GM19351 (cell line): ENCODE results near the gene SERAC1.

Experiments
- ATAC-seq: cut with Tn5 transposase; IDR thresholded peaks from one replicate; pipeline ENCODE4 v1.9.1; 2021; ENCODE audit warnings: mild to moderate bottlenecking, moderate library complexity; ENCODE audit not compliant: unreplicated experiment

SERAC1 gene

DNA sequence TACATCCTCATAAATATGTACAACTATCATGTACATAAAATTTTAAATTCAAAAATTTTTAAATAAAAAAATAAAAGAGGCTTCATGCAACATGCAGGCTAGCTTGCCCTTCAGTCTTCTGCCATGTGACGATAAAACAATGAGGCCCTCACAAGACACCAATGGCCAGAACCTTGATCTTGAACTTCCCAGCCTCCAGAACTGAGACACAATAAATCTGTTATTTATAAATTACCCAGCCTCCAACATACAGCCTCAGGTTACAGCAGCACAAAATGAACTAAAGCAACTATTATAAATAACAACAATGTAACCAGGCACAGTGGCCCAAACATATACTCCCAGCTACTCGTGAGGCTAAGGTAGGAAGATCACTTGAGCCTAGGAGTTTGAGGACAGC is 42.8 kb downstream of the SERAC1 start:
- ATAC-seq = no peak

DNA sequence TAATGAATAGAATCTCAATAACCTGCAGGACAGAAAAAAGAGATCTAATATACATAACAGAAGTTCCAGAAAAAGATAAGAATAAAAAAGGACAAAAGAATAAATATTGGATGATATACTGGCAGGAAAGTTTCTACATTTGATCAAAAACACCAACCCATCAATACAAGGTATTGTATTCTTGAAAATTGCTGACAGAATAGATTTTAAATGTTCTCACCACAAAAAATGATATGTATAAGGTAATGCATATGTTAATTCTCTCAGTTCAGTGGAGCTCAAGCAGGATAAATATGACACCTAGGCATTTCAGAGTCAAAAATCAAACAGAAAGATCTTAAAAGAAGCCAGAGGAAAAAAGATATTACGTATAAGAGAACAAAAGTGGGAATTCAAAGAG is 43.8 kb downstream of the SERAC1 start:
- no peak for ATAC-seq

DNA sequence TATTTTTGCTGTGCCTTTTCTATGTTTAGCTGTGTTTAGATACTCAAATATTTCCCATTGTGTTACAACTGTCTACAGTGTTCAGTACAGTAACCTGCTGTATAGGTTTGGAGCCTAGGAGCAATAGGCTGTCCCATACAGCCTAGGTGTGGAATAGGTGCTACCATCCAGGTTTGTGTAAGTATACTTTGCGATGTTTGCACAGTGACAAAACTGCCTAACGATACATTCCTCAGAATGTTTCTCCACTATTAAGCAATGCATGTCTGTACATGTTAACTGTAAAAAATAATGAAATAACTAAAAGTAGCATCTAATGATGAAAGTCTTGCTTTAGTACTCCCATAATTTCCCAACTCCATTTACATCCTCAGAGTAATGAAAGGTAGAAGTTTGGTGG is 46.0 kb downstream of the SERAC1 start:
- ATAC-seq = no peak

DNA sequence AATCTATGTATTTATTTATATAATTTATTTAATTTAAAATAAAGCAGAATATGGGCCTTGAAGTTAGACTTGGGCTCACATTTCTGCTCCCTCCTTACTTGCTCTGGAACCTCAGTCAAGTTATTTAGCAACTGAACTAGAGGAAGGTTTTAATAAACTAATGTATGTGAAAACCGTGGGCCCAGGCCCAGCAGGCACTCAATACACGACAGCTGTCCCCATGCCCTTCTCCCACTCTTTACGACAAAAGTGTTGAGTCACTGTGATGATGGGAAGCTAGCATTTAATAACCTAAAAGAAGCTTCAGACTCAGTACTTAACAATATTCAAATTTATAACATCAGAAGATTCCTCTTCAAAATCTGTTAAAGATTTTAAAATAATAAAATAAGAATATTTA is 46.7 kb downstream of the SERAC1 start:
- no peak for ATAC-seq

DNA sequence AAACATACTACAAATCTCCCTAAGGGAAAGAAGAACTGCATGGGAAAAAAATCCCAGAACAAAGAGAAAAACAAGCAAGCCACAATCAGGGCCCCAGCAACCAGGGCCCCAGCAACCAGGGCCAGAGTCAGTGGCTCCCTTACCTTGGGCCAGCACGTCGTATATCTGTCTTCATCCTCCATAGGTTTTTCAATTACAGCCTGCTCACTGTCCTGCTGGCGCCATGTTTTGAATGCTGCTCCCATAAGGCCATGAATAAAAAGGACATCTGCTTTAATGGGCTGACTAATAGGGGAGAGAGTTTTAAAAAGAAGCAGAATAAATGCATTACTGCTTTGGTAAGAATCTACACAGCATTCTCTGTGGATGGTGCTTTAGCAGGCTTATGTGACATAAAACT is 49.2 kb downstream of the SERAC1 start:
- no peak for ATAC-seq

DNA sequence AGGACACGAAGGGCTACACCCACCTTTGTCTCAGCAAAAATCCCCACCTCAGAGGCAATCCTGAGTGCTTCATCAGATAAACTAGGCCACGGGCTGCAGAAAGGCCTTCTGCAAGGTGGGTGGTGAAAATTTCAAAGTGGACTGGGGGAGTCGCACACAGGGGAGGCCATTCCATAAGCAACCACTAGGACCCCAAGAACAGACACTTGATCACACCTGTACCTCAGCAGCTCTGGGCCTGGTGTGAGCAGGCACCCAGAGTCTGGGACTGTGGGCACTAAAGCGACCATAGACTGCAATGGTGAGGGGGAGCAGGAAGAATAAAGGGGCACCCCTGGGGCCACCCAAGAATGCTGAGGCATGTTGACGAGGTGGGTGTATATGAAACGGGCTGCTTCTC is 52.6 kb downstream of the SERAC1 start:
- no peak for ATAC-seq

DNA sequence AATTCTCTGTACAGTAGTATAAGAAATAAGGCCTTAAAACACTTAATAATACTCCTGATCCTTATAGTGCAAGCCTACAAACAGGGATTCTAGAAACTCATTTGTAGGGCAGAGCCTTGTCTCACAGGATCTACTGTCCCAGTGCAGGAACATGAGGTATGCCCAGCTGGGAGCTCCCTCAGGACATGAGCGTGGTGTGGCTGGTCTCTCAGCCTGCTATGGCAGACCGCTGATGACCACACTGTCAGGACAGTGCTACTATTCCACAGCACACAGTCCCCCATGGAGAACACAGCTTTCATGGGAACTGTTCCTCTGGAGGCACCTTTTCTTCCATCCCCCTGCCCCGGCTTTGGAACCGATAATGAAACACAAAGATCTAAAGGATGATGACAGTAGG is 53.0 kb downstream of the SERAC1 start:
- no peak for ATAC-seq

DNA sequence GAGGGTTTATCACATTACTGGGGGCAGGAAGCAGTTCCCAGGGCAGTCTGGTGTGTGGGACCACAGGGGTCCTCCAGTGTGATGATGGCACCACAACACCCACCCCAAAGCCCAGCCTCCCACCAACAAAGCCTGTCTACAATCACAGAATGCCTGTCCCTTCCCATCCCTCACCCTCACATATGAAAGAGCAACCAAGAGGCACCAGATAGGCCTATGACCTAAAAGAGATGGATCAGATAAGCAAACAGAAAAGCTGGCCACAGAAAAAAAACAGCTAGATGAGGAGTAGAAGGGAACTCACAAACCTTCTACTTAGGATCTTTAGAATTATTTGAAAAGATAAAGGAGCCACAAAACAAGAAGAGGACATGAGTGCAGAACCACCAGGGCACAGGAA is 54.3 kb downstream of the SERAC1 start:
- ATAC-seq = no peak

DNA sequence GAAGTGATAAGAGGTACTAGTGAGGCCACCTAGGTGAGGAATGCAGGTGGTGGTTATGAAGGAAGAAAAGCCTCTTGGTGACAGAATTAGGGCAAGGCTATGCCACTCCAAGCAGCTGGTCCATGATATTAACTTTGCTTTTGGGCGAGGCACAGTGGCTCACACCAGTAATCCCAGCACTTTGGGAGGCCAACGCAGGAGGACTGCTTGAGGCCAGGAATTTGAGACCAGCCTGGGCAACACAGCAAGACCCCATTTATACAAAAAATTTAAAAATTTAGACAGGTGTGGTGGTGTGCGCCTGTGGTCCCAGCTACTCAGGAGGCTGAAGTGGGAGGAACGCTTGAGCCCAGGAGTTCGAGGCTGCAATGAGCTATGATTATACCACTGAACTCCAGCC is 56.1 kb downstream of the SERAC1 start:
- ATAC-seq = no peak

DNA sequence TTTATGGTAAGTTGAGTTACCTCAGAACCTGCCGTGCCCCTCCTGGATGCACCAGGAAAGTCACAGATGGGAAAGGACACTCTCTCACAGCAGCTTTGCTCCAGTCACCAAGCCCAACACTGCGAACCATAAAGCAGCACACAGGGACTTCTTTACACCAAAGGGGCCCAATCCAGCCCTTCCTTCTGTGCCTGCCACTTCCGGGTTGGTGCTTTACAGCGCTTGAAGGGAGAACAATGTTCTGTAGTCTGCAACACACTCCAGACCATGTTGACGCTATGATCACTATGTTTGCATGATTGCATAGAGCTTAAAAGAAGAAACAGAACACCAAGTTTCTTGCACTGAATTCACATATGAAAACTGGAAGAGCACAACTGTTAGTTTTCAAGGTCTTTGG is 57.1 kb downstream of the SERAC1 start:
- no peak for ATAC-seq

DNA sequence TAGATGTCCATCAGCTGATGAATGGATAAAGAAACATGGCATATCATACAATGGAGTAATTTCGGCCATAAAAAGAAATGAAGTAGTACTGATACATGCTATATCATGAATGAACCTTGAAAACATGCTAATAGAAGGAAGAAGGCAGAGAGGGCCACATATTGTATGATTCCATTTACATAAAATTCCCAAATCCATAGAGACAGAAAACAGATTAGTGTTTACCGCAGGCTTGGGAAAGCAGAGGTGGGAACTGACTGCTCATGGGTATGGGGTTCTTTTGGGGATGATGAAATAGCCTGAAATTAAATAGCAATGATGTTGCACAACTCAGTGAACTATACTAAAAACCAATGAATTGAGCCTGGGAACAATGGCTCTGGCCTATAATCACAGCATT is 58.3 kb downstream of the SERAC1 start:
- no peak for ATAC-seq

DNA sequence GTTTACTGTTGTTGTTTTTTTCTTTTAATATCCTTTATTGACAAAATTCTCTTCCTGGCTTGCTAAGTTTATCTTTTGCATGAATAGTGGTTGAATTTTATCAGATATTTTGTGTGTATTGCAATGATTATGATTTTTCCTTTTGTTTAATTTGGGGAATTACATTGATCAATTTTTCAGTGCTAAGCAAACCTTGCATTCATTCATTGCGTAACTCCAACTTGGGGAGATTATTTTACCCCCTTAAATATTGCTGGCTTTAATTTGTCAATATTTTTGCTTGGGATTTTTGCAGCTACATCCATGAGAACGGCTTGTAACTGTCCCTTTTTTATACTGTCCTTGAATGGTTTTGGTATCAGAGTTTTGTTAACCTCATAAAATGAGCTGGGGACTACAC is 63.4 kb downstream of the SERAC1 start:
- ATAC-seq = no peak

DNA sequence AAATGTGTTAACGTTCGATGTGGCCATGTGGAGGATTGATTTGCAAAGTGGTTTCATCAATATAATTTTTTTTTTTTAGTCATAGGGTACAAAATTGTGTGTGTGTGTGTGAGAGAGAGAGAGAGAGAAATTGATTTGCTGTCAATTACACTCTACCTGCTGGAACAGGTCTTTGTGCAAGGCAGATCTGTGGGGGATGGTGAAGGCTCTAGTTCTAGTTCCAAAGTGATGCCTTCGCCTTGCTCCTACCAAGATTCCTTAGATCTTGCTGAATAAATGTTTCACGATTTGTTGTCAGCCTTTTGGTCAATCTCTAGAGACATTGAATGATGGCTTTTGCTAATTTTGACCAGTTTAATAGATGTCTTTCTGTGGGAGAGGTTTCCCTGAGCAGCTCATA is 64.8 kb downstream of the SERAC1 start:
- no peak for ATAC-seq

DNA sequence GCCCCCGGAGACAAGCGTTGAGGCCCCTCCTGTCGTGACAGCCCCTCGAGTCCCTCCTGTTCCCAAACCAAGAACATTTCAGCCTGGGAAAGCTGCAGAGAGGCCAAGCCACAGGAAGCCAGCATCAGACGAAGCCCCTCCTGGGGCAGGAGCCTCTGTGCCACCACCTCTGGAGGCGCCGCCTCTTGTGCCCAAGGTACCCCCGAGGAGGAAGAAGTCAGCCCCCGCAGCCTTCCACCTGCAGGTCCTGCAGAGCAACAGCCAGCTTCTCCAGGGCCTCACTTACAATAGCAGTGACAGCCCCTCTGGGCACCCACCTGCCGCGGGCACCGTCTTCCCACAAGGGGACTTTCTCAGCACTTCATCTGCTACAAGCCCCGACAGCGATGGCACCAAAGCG is 72.4 kb downstream of the SERAC1 start:
- ATAC-seq = no peak

DNA sequence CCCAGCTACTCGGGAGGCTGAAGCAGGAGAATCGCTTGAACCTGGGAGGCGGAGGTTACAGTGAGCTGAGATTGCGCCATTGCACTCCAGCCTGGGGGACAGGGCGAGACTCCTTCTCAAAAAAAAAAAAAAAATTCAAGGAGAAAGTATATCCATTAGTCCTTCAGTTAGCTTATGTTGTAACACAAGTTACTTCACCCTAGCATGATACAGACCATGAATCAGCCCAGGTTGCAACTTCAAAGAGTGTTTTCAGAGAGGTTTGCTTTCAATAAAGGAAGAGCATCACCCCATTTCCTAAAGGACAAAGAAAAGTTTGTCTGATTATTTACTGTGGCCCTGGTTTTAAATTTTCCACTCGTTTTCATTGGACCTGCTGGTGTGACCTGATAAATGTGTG is 73.0 kb downstream of the SERAC1 start:
- ATAC-seq = no peak

DNA sequence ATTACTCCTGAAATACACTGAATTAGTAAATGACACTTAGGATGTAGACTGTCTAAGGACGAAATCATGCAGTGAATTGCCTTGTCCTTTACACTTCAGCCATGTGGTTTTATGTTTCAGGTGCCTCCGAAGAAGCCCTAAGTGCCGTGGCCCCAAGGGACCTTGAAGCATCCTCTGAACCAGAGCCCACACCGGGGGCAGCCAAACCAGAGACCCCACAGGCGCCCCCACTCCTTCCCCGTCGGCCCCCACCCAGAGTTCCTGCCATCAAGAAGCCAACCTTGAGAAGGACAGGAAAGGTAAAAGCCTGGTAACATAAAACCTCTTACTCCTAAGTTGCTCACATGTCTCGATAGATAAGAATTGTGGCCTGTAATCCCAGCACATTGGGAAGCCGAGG is 75.3 kb downstream of the SERAC1 start:
- ATAC-seq = no peak

DNA sequence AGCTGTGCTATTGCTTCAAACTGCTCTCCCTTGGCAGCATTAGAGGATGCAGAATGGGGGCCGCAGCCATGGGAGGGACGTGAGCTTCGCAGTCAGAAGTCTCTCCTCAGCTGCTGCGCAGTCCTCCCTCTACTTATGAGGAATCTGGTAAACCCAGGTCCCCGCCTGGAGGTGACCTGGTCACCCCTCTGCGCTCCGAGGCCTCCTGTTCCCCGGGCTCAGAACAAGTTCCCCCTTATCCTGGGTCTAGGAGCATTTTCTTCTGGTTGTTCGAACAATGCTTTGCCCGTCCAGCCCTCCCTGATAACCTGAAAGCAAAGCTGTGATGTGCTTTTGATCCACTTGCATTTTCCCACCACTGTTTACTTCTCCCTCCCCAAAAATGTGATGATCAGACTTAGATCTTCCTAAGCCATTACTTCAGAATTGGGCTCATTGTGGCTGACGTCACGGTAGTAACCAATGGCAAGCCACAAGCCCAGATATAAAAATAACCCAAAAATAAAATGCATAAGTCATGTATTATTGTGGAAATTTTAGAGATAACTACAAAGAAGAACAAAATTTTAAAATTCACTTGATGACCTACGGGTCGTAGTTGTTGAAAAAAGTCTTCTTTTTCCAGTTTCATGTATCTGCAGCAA is 80.7 kb downstream of the SERAC1 start:
- ATAC-seq = no peak

DNA sequence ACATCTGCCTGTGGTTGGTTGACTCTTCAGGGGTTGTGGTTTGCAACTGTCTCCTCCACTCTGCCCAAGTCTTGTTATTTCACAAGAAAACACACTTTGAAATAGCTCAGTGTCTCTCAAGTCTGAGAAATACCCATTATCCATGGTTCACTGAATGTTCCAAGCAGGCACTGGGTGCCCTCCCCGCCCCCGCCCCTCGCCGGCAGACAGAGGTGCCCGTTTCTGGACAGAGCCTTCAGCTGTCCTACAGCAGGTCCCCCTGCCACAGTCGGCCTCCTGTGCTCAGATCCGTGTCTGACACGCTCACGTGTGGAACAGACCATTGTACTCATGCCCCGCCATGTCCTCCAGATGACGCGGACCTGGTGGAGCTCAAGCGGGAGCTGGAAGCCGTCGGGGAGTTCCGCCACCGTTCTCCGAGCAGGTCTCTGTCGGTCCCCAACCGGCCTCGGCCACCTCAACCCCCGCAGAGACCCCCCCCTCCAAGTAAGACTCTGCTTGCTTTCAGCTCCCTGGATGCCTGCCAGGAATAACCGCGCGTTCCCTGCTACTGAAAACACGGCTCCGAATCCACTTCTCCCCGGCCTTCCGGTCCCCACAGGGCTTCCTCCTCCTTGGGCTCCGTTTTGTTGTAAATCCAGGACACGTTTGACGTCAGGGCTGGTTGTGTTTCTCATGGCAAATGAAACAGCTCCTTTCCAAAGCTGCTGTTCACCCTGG is 81.4 kb downstream of the SERAC1 start:
- peak; percentile 84 for ATAC-seq

DNA sequence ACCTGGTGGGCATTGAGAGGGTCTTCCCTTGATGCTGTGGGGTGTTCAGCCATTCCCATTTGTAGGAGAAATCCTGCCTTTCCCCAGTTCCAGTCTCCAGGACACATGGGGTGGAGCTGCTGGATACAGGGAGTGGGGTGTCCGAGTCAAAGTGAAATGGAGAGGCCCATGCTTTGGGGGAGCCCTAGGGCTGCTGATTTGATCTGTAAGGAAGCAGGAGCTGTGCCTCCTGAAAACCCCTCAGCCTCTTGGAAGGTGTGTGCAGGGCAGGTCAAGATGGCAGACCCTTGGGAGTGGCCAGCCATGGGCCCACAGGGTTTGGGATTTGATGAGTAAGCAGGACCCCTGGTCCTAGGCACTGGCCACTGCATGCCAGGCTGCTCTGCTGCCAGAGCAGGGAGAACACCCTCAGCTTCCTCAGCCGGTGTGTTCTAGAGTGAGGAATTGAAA is 82.0 kb downstream of the SERAC1 start:
- no peak for ATAC-seq

DNA sequence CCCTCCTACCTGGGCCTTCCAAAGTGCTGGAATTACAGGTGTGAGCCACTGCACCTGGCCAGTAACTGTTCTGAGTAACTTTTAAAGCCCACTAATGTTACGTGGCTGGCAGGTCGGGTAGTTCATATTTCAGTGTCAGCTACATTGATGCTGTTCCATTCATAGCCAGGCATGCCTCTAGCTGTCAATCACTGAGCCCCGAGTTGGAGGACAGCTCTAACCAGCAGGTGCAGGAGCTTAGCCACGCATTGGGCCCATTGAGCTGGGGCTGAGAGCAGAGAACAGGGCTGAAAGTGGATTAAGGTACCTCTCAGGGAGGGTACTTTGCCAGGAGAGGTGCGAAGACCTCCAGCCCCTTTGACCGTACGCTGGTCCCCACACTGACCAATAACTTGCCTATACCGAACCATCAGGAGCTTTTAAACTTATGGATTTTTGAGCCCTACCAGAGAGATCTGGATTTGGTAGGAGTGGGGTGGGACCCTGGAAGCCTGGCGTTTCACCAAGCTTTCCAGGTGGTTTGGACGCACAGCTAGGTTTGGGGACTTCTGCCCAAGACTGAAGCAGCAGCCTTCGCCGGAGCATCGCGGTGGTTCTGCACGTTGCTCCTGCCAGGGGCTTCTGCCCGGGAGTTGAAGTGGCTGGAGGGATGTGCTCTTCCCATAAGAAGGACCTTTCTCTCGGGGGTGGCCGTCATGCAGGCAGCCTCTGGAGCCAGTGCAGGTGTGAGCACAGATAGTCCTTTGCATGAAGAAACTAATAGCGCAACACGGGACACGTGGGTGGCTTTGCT is 82.6 kb downstream of the SERAC1 start:
- no peak for ATAC-seq

DNA sequence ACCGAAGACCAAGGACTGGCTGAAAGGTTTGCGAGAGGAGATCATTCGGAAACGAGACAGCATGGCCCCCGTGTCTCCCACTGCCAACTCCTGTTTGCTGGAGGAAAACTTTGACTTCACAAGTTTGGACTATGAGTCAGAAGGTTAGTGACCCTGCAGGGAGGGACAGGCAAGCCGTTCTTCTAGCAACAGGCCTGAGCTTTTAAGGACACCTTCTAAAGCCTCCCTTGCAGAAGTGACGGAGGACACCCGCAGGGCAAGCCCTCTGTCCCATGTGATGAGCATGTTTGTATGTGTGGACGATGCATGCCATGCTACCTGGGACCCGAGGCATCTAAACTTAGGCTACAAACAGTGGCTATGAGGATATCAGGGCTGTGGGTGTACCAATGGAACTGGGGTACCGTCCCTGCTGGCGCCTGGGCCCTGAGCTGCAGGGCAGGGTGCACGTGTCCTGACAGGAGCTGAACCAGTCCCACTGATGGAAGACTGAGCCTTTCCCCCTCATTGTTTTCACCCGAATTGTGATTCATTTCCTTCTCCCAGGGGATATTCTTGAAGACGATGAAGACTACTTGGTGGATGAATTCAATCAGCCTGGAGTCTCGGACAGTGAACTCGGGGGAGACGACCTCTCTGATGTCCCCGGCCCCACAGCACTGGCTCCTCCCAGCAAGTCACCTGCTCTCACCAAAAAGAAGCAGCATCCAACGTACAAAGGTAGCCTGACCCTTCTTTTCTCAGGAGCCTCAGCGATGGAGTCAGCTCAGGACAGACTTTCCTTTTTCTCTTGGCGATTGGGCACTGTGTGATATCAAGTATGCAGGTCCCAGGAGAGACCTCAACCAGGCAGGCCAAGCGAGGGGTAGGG is 84.4 kb downstream of the SERAC1 start:
- no peak for ATAC-seq
